Measurements from ENCODE around the gene ENTPD5.

DNA sequence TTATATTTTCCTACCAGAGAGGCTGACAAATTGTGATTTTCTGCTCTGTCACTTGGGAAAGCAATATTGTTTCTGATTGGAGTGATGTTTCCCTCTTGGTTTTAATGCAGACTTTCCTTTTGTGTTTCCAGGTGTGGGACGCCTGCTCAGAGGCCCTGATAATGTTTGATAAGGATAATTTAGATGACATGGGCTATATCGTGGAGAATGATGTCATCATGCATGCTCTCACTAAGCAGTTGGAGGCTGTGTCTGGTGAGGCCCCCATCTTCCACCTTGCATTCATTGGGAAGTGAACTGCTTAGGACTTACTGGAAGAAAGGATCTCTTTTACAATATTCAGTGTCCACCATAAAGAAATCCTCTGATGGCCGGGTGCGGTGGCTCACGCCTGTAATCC, 63.4 kb downstream of the ENTPD5 start:
- TF ChIP-seq, protein P1, sequence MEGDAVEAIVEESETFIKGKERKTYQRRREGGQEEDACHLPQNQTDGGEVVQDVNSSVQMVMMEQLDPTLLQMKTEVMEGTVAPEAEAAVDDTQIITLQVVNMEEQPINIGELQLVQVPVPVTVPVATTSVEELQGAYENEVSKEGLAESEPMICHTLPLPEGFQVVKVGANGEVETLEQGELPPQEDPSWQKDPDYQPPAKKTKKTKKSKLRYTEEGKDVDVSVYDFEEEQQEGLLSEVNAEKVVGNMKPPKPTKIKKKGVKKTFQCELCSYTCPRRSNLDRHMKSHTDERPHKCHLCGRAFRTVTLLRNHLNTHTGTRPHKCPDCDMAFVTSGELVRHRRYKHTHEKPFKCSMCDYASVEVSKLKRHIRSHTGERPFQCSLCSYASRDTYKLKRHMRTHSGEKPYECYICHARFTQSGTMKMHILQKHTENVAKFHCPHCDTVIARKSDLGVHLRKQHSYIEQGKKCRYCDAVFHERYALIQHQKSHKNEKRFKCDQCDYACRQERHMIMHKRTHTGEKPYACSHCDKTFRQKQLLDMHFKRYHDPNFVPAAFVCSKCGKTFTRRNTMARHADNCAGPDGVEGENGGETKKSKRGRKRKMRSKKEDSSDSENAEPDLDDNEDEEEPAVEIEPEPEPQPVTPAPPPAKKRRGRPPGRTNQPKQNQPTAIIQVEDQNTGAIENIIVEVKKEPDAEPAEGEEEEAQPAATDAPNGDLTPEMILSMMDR (conservative IDR thresholded peaks at IDR 0.05; ENCODE audit: low read length): no peak
- no peak for TF ChIP-seq EZH2phosphoT487 (IDR thresholded peaks at IDR 0.05; ENCODE audit: borderline replicate concordance)
